ENCODE measurements around the gene PIP5KL1.

The PIP5KL1 gene, protein sequence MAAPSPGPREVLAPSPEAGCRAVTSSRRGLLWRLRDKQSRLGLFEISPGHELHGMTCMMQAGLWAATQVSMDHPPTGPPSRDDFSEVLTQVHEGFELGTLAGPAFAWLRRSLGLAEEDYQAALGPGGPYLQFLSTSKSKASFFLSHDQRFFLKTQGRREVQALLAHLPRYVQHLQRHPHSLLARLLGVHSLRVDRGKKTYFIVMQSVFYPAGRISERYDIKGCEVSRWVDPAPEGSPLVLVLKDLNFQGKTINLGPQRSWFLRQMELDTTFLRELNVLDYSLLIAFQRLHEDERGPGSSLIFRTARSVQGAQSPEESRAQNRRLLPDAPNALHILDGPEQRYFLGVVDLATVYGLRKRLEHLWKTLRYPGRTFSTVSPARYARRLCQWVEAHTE

DNA sequence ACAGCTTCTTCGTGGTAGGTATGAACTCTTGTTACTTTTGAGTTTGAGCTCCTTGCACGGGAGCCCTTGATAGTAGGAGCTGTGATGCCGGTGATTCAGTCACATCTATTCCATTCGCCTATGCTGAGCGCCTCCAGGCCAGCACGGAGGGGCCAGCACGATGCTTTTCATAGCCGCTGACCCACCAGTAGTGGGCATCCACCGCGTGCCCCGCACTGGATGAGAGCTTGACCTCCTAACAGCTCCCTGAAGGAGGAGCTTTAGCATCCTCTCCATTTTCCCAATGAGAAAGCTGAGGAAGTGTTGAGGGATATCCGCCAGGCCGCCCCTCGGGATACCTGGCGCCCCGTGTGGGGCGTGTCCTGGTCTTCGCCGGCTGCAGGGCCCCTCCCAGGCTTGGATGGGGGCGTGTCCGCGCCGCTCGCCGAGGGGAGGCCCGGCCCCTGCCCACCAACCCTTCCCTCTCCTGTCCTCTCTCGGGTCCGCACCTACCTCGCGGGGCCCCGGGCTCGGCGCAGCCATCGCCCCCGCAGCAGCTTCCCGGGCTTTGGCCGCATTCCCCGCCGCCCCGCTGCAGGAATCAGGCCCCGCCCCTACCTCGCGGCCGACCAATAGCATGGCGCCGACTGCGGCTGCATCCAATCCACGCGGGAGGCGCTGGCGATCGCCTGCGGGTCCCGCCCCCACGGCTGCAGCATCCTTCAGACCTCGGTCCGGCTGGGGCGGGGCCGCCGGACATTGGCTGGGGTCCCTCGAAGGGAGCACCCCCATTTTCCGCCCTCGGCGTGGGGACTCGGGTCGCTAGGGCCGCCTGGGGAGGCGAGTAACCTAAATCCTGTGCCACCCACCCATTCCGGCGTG lies at the start of gene PIP5KL1:
Gene PIP5KL1 (minus strand): TSS at position 547 of the 861 bp plus-strand sequence. CDS start 25 bp downstream, at position 522.
- peak within 1 kb of the TSS; percentile 46 for H3K4me3 ChIP-seq (replicated peaks; ENCODE audit: low read depth, low read length)
- no peak for DNase-seq (ENCODE audit: extremely low read depth, low read depth)

DNA sequence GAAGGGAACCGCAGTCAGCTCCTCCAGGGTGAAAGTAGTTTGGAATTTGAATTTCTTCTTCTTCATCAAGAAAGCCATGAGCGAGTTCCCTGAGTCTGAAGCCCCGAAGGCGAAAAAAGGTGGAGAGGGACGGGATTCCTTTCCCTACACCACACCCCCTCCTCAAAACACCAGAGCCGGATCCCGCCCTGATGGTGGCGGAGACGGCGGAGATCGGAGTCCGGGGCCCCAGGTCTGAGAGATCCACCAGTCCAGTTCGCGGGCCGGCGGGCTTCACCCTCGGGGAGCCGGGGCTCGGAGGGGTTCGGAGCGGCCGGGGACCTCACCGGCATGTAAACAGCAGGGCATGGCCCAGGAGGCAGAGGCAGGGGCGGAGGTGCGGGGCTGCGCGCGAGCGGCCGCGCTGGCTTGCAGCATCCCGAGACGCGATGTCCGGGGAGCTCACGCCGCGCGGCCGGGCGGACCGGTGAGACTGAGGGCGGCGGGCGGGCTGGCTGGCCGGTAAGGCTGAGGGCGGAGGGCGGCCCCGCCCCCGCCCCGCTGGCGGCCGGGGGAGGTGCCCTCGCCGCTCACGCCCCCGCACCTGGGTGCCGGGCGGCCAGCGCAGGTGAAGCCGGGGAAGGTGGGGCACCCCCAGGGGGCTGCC lies 49.6 kb upstream of the PIP5KL1 start:
- H3K4me3 ChIP-seq (replicated peaks; ENCODE audit: low read depth, low read length) = peak overlapping the region; percentile 82
- no peak for DNase-seq (ENCODE audit: extremely low read depth, low read depth)

More for the DNA sequence above, at the start of gene PIP5KL1:
- TF ChIP-seq, protein P1, sequence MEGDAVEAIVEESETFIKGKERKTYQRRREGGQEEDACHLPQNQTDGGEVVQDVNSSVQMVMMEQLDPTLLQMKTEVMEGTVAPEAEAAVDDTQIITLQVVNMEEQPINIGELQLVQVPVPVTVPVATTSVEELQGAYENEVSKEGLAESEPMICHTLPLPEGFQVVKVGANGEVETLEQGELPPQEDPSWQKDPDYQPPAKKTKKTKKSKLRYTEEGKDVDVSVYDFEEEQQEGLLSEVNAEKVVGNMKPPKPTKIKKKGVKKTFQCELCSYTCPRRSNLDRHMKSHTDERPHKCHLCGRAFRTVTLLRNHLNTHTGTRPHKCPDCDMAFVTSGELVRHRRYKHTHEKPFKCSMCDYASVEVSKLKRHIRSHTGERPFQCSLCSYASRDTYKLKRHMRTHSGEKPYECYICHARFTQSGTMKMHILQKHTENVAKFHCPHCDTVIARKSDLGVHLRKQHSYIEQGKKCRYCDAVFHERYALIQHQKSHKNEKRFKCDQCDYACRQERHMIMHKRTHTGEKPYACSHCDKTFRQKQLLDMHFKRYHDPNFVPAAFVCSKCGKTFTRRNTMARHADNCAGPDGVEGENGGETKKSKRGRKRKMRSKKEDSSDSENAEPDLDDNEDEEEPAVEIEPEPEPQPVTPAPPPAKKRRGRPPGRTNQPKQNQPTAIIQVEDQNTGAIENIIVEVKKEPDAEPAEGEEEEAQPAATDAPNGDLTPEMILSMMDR (IDR thresholded peaks at IDR 0.05; ENCODE audit: low read depth, low read length, missing control alignments) = no peak

DNA sequence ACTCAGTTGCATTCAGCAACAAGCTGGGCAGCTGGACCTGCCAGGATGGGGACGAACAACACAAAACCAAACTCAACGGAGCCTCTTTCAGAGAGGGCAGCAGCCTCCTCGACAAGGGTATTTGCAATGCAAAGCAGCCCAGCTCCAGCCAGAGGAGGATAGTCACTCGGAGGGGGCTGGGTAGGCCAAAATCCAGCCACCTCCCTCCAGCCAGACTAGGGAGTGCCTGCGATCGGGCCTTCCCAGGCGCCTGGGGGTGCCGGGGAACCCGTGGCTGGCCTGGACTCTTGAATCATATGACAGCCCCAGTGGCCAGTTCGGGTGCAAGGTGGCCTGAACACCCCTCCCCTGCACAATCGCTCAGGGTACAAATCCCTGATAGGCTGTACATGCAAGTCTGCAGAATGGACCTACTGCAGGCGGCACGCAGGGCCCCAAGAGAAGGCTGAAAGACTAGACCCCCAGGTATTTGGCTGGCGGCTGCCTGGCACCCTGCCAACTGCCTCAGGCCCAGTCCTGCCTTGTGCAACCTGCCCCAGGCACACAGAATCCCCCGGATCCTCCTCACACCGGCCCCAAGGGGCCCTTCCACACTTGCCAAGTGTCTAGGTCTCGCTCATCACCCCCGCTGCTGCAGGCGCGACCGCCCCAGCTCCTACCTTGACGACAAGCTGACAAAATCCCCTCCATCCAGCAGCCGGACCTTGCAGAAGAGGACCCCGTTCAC lies 48.9 kb upstream of the PIP5KL1 start:
- DNase-seq (ENCODE audit: extremely low read depth, low read depth) = no peak
- TF ChIP-seq, protein P1 (IDR thresholded peaks at IDR 0.05; ENCODE audit: low read depth, low read length, missing control alignments) = no peak
- peak overlapping the region; percentile 82 for H3K4me3 ChIP-seq (replicated peaks; ENCODE audit: low read depth, low read length)

More for the DNA sequence above, 49.6 kb upstream of the PIP5KL1 start:
- TF ChIP-seq, protein P1 (IDR thresholded peaks at IDR 0.05; ENCODE audit: low read depth, low read length, missing control alignments) = no peak

DNA sequence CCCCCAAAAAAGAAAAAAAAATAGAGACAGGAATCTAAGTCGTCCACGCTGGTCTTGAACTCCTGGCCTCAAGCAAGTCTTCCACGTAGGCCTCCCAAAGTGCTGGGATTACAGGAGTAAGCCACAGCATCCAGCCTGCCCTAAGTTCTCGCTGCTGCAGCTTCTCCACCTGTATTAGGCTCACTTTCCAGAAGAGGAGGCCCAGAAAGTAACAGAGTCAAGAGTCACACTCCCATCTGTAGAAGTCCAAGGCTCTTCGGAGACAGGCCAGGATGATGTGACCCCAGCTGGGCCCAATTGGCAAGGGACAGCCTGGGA lies 48.4 kb upstream of the PIP5KL1 start:
- TF ChIP-seq, protein P1 (IDR thresholded peaks at IDR 0.05; ENCODE audit: low read depth, low read length, missing control alignments) = no peak
- peak overlapping the region; percentile 82 for H3K4me3 ChIP-seq (replicated peaks; ENCODE audit: low read depth, low read length)
- no peak for DNase-seq (ENCODE audit: extremely low read depth, low read depth)

DNA sequence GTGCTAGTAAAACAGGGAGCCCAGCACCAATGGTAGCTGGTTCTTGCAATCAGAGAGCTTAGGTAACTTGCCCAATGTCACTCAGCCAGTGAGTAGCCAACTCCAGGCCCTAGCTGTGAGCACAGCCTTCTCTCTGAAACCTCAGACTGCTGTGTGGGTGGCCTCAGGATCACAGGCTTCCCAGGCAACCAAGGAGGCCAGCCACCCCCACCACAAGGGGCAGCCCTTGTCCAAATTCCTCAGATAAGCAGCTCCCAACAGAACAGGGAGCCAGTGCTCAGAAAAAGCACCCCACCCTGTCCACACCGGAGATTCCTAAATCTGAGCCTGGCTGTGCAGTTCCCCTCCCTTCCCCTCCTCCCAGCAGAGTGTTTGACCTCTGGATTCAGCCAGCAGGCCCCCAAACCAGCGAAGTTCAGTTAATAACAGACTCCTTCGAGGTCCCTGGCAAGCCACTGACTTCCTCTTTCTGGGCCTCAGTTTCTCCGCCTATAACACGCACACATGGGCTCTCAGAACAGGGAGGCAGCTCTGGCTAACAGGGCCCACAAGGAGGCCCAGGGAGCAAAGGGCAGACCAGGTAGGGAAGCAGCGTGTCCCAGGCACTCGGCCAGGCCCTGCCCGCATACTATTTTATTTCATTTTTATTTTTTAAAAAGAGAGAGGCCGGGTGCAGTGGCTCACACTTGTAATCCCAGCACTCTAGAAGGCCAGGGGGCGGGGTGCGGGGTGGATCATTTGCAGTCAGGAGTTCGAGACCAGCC lies 47.5 kb upstream of the PIP5KL1 start:
- no peak for DNase-seq (ENCODE audit: extremely low read depth, low read depth)
- peak overlapping the region; percentile 82 for H3K4me3 ChIP-seq (replicated peaks; ENCODE audit: low read depth, low read length)
- TF ChIP-seq, protein P1 (IDR thresholded peaks at IDR 0.05; ENCODE audit: low read depth, low read length, missing control alignments) = peak; percentile 13

Data from HFF-Myc (cell line).